Sigmoid colon (tissue), 4 donors: ENCODE results near the gene CDK2.

Experiments used
- EP300 ChIP-seq, 4 donors: sonication (generic); formaldehyde crosslinking; IDR thresholded peaks; one replicate each; pipeline ENCODE4 v1.6.1; 2017; ENCODE audit warnings: antibody characterized with exemption in 4 of 4
- POLR2A ChIP-seq, 2 donors: fragments of 450-650 bp; IDR thresholded peaks; one replicate each; pipeline ENCODE4 v1.6.1; 2016; ENCODE audit warnings: antibody characterized with exemption in 2 of 2, mild to moderate bottlenecking in 2 of 2, moderate library complexity in 2 of 2
- POLR2AphosphoS5 ChIP-seq, 4 donors: sonication (generic); formaldehyde crosslinking; IDR thresholded peaks; one replicate each; pipeline ENCODE4 v1.6.1; 2017; ENCODE audit warnings: antibody characterized with exemption in 4 of 4
- TF ChIP-seq, protein P1 (sequence below), 4 experiments: fragments of 450-650 bp in 3 of 4; fragments of 200-600 bp in 1 of 4; IDR thresholded peaks; one replicate each; pipeline ENCODE4 v1.5.1; 2016 to 2019; ENCODE audit warnings: antibody characterized with exemption in 4 of 4, mild to moderate bottlenecking in 3 of 4, moderate library complexity in 2 of 4

DNA sequence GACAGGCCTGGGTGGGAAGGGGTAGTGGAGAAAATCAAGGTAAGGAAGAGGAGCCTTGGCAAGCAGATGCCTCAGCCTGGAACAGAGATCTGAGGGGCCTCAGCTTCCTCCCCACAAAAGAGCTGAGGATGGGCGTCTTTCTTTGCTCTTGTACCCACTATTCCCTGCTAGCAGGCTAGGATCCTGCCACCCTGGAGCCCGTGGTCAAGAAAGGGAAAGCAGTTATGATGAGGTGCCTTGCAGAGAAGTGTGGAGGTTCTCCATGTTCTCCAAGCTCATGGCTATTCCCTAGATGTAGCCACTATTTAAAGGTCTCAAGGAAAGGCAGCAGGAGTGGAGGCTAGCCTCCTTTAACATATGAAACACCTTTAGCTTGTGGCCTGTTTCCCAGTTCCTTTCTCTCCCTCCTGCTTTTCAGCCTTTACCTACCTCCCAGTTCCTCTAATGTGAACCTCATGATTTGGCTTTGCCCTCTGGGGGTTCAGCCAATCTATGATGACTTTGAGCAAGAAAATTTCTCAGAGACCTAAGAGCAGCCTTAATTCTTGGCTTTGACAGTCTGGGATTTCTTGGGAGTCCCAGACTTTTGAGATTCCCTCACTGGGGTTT, 55.4 kb downstream of the CDK2 start:
- no peak for TF ChIP-seq POLR2A (IDR thresholded peaks at IDR 0.05)
- TF ChIP-seq POLR2AphosphoS5 (IDR thresholded peaks at IDR 0.05): no peak
- TF ChIP-seq, protein P1, sequence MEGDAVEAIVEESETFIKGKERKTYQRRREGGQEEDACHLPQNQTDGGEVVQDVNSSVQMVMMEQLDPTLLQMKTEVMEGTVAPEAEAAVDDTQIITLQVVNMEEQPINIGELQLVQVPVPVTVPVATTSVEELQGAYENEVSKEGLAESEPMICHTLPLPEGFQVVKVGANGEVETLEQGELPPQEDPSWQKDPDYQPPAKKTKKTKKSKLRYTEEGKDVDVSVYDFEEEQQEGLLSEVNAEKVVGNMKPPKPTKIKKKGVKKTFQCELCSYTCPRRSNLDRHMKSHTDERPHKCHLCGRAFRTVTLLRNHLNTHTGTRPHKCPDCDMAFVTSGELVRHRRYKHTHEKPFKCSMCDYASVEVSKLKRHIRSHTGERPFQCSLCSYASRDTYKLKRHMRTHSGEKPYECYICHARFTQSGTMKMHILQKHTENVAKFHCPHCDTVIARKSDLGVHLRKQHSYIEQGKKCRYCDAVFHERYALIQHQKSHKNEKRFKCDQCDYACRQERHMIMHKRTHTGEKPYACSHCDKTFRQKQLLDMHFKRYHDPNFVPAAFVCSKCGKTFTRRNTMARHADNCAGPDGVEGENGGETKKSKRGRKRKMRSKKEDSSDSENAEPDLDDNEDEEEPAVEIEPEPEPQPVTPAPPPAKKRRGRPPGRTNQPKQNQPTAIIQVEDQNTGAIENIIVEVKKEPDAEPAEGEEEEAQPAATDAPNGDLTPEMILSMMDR (IDR thresholded peaks at IDR 0.05): no peak
- TF ChIP-seq EP300 (IDR thresholded peaks at IDR 0.05): no peak
